HEK293 (cell line): Measurements from ENCODE around the gene RNF40.

Experiments used
- CTCF ChIA-PET: fragments of 350-600 bp; formaldehyde crosslinking; extraction: SDS; loops from one replicate; lab custom pipeline; 2021; ENCODE audit warnings: antibody characterized with exemption; lab: Yijun Ruan, JAX
- POLR2A ChIA-PET: fragments of 300-600 bp; formaldehyde crosslinking; extraction: SDS; loops from one replicate; lab custom pipeline; 2020; ENCODE audit warnings: antibody characterized with exemption, inconsistent platforms; lab: Yijun Ruan, JAX
- H3K27ac ChIP-seq: fragments of 200-500 bp; sonication (Bioruptor generic); 2 replicates; pipeline ENCODE4 v1.5.1; 2014; ENCODE audit warnings: low read depth, low read length, control low read depth, inconsistent platforms; ENCODE audit errors: extremely low read depth
- H3K36me3 ChIP-seq, 2 experiments: fragments of 200-500 bp in 1 of 2; sonication (Bioruptor generic) in 1 of 2; 1 replicate in 1 of 2; 2 replicates in 1 of 2; pipeline ENCODE4 v1.5.1; 2014 to 2017; ENCODE audit warnings: inconsistent platforms in 2 of 2, low read length in 2 of 2; ENCODE audit not compliant: control insufficient read depth in 2 of 2, insufficient read depth in 1 of 2
- H3K4me1 ChIP-seq: fragments of 200-500 bp; sonication (Bioruptor generic); 2 replicates; pipeline ENCODE4 v1.5.1; 2014; ENCODE audit warnings: mild to moderate bottlenecking, low read length, inconsistent platforms; ENCODE audit not compliant: control insufficient read depth, insufficient read depth
- H3K4me3 ChIP-seq: 2 replicates; pipeline ENCODE4 v1.5.1; 2011; ENCODE audit warnings: low read depth, mild to moderate bottlenecking, control low read depth, low read length, moderate library complexity
- H3K9me3 ChIP-seq: fragments of 200-500 bp; sonication (Bioruptor generic); 2 replicates; pipeline ENCODE4 v1.5.1; 2014; ENCODE audit warnings: low read depth, low read length, inconsistent platforms; ENCODE audit not compliant: control insufficient read depth, insufficient read depth
- MEIS1 ChIP-seq: sonication (generic); formaldehyde crosslinking; IDR thresholded peaks from 2 replicates; pipeline ENCODE4 v1.8.1; 2022; ENCODE audit warnings: missing genetic modification reagents, mild to moderate bottlenecking, borderline replicate concordance
- OVOL3 ChIP-seq: fragments of 450-650 bp; formaldehyde crosslinking; IDR thresholded peaks from 2 replicates; pipeline ENCODE4 v1.5.1; 2016; ENCODE audit warnings: missing biosample characterization, missing genetic modification characterization
- PRDM2 ChIP-seq: fragments of 450-650 bp; formaldehyde crosslinking; IDR thresholded peaks from 2 replicates; pipeline ENCODE4 v1.5.1; 2016; ENCODE audit warnings: missing biosample characterization, missing genetic modification characterization, borderline replicate concordance
- WT1 ChIP-seq: fragments of 450-650 bp; formaldehyde crosslinking; IDR thresholded peaks from 2 replicates; pipeline ENCODE4 v1.5.1; 2016; ENCODE audit warnings: missing biosample characterization, missing genetic modification characterization
- ZNF280D ChIP-seq: fragments of 450-650 bp; formaldehyde crosslinking; IDR thresholded peaks from 2 replicates; pipeline ENCODE4 v1.5.1; 2016; ENCODE audit warnings: missing biosample characterization, missing genetic modification characterization
- ZNF530 ChIP-seq: fragments of 450-650 bp; formaldehyde crosslinking; IDR thresholded peaks from 2 replicates; pipeline ENCODE4 v1.5.1; 2016; ENCODE audit warnings: low read depth, missing biosample characterization, missing genetic modification characterization
- TF ChIP-seq, protein P1 (sequence below): fragments of 450-650 bp; formaldehyde crosslinking; IDR thresholded peaks from 2 replicates; pipeline ENCODE4 v1.5.1; 2016; ENCODE audit warnings: missing biosample characterization, missing genetic modification characterization
- TF ChIP-seq, protein P2 (sequence below): fragments of 450-650 bp; formaldehyde crosslinking; IDR thresholded peaks from 2 replicates; pipeline ENCODE4 v1.5.1; 2016; ENCODE audit warnings: missing biosample characterization, missing genetic modification characterization

Gene RNF40

GRCh38 chr16:30721606-30722005 lies 40.5 kb upstream of the RNF40 start:
- Histone ChIP-seq H3K27ac (no peak overlapping the region), H3K4me1 (no peaks in the 10 kb centered on the region), H3K36me3 (peaks cover 74 to 96% of the 10 kb centered on the region in 2 experiments), H3K9me3 (no peaks in the 10 kb centered on the region), H3K4me3 (no peak overlapping the region)
- TF ChIP-seq OVOL3 (no peak), PRDM2 (no peak), ZNF530 (tag by site-specific recombination) (no peak), WT1 (tag by site-specific recombination) (no peak), MEIS1 (CRISPR knock-in tag) (no peak)
- TF ChIP-seq, protein P1, sequence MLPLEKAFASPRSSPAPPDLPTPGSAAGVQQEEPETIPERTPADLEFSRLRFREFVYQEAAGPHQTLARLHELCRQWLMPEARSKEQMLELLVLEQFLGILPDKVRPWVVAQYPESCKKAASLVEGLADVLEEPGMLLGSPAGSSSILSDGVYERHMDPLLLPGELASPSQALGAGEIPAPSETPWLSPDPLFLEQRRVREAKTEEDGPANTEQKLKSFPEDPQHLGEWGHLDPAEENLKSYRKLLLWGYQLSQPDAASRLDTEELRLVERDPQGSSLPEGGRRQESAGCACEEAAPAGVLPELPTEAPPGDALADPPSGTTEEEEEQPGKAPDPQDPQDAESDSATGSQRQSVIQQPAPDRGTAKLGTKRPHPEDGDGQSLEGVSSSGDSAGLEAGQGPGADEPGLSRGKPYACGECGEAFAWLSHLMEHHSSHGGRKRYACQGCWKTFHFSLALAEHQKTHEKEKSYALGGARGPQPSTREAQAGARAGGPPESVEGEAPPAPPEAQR, result no peak
- CTCF ChIA-PET, result interaction anchor here (0.5 to 0.8 kb wide), 3 partner anchors 13 to 299 kb away, joined by 4 to 5 read pairs (median 4); no protein-coding TSS in a partner anchor
- POLR2A ChIA-PET, result no interaction called here

- no peaks in the 10 kb centered on the region for H3K9me3 ChIP-seq
- CTCF ChIA-PET, result interaction anchor here (0.8 kb wide), 1 partner anchor 123 kb away, joined by 4 read pairs; no protein-coding TSS in a partner anchor
- TF ChIP-seq, protein P2, sequence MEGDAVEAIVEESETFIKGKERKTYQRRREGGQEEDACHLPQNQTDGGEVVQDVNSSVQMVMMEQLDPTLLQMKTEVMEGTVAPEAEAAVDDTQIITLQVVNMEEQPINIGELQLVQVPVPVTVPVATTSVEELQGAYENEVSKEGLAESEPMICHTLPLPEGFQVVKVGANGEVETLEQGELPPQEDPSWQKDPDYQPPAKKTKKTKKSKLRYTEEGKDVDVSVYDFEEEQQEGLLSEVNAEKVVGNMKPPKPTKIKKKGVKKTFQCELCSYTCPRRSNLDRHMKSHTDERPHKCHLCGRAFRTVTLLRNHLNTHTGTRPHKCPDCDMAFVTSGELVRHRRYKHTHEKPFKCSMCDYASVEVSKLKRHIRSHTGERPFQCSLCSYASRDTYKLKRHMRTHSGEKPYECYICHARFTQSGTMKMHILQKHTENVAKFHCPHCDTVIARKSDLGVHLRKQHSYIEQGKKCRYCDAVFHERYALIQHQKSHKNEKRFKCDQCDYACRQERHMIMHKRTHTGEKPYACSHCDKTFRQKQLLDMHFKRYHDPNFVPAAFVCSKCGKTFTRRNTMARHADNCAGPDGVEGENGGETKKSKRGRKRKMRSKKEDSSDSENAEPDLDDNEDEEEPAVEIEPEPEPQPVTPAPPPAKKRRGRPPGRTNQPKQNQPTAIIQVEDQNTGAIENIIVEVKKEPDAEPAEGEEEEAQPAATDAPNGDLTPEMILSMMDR (tag by site-specific recombination), result peak; percentile 56
- TF ChIP-seq ZNF280D, result no peak
- peaks cover 74 to 96% of the 10 kb centered on the region in 2 experiments for H3K36me3 ChIP-seq
- H3K27ac ChIP-seq, result no peak overlapping the region
- H3K4me1 ChIP-seq, result no peaks in the 10 kb centered on the region
- H3K4me3 ChIP-seq, result no peak overlapping the region
- POLR2A ChIA-PET, result no interaction called here
Observed at GRCh38 chr16:30722443-30722842, 39.7 kb upstream of the RNF40 start.
